Daoy (cell line): ENCODE measurements around the gene EMB. TPM values are rescaled to one million over a fixed set of nuclear protein-coding genes. Genes with fewer than 3 reads are reported as not detected.
"Not testable (repeated sequence)": the region's sequence is repeated elsewhere in the genome, so short reads cannot be mapped to it uniquely, and the experiment has no call there.

Source experiments
- DNase-seq: peaks from one replicate; pipeline ENCODE4 v3.0.0-alpha.2; 2015; ENCODE audit warnings: low read depth
- total RNA-seq: library from RNA; depleted of rRNA; stranded (reverse); fragments of >200 nt; shearing (Covaris generic); gene quantifications from 2 replicates; pipeline ENCODE4 v1.2.3, GENCODE V29; 2014; rRNA removed

Gene EMB, protein sequence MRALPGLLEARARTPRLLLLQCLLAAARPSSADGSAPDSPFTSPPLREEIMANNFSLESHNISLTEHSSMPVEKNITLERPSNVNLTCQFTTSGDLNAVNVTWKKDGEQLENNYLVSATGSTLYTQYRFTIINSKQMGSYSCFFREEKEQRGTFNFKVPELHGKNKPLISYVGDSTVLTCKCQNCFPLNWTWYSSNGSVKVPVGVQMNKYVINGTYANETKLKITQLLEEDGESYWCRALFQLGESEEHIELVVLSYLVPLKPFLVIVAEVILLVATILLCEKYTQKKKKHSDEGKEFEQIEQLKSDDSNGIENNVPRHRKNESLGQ
- total RNA-seq = 17.0 and 21.6 TPM in 2 replicates

DNA sequence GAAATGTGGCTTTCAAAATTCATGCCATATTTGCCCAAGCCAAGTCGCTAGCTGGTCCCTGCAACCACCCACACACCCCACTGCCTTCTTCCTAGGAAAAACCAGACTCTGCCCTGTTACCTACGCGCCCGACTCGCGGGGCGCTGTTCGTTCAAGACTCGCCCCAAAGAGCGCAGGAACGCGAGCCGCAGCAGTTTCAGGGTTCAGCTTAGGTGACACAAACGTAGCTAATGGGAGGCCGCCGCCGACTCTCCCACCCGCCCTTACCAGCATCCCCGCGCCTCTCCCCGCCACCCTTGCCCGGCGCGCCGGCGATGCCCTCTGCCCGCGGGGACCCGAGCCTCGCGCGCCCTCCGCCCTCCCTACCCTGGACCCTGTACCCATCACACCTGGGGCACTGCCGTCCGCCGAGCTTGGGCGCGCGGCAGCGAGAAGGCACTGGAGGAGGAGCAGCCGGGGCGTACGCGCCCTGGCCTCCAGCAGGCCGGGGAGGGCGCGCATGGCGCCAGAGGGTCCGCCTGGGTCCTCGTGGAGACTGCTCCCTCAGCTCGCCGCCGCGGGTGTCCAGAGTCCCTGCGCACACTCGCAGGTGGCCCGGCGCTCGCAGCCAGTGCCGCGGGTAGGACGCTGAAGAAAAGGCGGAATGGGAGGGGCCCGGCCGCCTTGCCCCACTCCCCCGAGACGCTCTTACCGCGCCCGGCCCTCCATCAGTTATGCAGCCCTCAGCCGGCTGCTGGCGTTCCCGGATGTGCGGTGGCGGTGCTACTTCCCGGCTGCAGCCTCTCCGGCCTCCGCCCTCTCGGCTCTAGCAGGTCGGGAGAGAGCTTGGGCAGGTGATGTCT, at the start of gene EMB:
TSS of gene EMB (minus strand) at position 638 of the 842 bp plus-strand sequence. CDS start at position 501, 137 bp downstream.
- peak; percentile 75 for DNase-seq

DNA sequence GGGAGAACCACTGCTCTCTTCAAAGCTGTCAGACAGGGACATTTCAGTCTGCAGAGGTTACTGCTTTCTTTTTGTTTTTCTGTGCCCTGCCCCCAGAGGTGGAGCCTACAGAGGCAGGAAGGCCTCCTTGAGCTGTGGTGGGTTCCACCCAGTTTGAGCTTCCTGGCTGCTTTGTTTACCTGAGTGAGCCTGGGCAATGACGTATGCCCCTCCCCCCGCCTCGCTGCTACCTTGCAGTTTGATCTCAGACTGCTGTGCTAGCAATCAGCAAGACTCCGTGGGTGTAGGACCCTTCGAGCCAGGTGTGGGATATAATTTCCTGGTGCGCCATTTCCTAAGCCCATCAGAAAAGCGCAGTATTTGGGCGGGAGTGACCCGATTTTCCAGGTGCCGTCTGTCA, 48.4 kb upstream of the EMB start:
- DNase-seq = not testable (repeated sequence)

DNA sequence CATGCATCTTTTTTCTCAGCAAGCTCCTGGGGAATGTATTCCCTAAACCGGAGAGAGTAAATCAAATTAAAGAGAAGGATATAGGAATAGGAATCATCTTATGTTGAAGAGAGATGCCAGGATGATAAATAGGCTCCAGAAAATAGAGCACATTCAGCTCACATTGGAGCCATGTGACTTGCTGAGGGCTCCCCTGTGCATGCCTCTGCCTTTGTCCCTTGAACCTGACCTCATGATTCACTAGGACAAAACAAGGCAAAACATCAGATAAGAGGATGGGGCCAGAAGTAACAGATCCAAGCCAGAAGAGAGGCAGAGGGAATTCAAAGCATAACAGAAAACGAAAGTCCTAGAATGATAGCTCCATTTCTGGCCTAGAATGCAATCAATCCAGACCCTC, 37.7 kb upstream of the EMB start:
- not testable (repeated sequence) for DNase-seq

DNA sequence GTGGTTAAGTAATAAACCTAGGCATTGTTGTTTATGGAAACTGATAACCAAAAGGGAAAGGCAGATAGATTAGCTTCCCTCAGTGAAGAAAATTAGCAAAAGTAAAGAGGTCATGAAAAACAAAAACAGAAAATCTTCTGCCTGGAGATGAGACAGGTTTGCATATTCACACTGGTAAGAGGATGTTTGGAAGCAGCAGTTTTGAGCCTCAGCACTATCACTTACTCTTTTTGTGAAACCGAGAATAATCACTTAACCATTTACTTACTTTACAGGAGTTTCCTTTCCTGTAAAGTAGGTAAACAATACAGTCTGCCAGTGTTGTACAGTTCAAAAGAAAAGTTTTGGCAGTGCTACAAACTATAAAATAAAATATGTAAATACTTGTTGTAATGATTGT, 35.5 kb upstream of the EMB start:
- DNase-seq = no peak

DNA sequence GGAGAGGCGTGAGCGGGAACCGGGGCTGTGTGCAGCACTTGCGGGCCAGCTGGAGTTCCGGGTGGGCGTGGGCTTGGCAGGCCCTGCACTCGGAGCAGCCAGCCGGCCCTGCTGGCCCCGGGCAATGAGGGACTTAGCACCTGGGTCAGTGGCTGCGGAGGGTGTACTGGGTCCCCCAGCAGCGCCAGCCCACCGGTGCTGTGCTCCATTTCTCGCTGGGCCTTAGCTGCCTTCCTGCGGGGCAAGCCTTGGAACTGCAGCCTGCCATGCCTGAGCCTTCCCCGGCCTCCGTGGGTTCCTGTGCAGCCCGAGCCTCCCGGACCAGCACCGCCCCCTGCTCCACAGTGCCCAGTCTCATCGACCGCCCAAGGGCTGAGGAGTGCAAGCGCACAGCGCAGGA, 23.9 kb upstream of the EMB start:
- not testable (repeated sequence) for DNase-seq

DNA sequence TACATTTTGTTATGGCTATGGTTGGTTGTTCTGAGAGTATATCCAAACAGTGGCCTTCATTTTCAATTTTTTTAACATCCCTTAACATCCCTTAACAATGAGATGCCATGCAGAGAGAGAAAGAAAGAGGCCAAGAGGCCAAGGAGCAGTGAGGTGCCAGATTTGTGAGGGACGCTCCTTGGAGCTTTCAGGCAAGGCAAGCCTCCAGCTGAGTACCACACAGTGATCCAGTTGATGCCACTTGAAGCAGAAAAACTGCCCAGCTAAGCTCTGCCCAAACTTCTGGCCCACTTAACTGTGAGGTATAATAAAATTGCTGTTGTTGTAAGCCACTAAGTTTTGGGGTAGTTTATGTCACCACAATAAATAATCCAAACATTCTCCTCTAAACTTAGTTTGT, 22.6 kb upstream of the EMB start:
- no peak for DNase-seq

DNA sequence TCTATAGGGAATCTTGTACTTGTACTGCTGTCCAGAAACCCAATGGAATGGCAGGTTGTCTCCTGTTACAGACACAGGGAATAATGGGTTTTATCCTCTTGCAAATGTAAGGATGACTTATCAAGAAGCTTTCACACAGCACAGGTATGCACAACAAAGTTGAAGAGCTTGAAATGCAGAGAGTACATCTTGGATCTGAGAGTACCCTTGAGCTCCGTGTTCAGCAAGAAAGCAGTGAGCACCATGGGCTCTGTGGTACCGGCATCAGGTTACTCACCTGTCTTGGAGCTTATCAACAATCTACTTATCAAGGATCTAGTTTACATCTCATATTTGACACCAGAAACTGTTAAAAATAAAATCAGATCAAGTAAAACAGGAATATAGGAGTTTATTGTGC, 22.0 kb upstream of the EMB start:
- DNase-seq = no peak

DNA sequence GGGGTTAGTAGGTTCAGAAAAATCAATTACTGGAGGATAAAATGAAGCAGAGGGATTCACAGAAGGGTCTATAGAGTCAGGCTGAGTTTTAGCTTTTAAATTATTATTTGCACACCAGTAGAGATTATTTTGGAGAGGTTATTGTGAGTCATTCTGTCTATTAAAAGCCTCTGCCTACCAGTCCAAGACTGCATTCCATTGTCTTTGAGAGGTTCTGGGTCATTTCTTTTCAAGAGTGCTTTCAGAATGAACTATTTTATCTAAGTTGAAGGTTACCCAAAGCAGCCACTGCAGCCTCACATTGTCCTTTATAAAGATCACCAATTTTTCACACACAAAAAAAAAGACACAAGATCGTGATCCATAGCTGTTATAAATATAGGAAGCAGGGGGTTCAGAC, 21.5 kb upstream of the EMB start:
- not testable (repeated sequence) for DNase-seq

DNA sequence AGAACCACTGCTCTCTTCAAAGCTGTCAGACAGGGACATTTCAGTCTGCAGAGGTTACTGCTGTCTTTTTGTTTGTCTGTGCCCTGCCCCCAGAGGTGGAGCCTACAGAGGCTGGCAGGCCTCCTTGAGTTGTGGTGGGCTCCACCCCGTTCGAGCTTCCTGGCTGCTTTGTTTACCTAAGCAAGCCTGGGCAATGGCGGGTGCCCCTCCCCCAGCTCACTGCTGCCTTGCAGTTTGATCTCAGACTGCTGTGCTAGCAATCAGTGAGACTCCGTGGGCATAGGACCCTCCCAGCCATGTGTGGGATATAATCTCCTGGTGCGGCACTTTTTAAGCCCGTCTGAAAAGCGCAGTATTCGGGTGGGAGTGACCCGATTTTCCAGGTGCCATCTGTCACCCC, 17.3 kb upstream of the EMB start:
- DNase-seq = not testable (repeated sequence)

DNA sequence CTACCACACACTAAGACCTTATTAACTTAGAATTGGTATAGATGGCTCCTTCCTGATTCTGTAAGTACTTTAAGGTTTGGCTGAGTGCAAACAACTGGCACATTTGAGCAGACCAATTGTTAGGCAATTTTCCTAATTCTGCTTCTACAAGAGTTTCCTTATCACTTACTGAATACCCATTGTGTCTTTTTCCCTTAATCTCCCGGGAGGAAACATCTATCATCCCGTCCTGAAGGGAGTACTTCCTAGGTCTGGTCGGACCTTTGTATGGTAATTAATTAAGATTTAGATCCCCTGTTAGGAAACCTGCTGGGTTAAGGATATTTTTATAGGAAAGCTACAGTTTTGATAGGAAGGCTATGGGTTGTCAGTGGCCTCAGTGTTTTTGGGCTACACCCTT, 8.2 kb upstream of the EMB start:
- DNase-seq = not testable (repeated sequence)

DNA sequence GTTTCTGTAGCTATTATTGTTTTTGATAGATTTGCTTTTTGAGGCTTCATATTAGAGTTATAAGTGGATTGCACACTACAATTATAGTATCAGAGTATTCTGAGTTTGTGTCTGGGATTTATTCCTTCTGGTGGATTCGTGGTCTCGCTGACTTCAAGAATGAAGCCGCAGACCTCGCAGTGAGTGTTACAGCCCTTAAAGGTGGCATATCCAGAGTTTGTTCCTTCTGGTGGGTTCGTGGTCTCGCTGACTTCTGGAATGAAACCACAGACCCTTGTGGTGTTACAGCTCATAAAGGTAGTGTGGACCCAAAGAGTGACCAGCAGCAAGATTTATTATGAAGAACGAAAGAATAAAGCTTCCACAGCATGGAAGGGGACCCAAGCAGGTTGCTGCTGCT, 6.9 kb upstream of the EMB start:
- DNase-seq = no peak

DNA sequence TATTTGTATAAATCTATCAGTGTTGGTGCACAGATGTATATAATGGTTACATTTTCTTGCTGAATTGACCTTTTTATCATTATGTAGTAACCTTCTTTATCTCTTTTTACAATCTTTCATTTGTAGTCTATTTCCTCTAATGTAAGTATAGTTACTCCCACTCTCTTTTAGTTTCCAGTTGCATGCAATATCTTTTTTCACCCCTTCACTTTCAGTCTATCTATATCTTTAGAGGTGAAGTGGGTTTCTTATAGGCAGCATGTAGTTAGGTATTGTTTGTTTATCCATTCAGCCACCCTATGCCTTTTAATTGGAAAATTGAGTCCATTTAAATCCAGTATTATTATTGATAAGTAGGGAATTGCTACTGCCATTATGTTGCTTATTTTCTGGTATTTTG, 6.1 kb upstream of the EMB start:
- no peak for DNase-seq

DNA sequence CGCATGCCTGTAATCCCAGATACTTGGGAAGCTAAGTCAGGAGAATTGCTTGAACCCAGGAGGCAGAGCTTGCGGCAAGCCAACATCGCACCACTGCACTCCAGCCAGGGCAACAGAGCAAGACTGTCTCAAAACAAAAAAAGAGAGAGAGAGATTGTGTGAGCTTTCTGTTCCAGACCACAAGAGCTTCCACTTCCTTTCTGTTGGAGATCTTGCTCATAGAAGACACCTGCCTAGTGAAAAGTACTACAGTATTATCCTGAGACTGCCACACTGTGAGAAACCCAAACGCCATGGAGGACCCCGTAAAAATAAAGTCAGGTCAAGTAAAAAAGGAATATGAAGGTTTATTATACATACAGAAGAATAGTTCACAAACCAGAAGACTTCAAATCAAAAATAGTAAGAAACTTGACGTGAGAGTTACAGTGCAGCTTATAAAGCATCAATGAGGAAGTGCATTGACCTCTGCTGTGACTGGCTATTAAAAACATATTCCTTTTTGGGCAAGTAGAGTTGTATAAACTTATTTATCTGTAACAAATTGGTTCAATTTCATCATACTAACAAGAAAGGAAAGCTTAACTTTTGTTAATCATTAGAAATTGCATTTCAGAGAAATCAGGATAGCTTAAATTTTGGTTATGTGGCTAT, 4.3 kb upstream of the EMB start:
- no peak for DNase-seq

DNA sequence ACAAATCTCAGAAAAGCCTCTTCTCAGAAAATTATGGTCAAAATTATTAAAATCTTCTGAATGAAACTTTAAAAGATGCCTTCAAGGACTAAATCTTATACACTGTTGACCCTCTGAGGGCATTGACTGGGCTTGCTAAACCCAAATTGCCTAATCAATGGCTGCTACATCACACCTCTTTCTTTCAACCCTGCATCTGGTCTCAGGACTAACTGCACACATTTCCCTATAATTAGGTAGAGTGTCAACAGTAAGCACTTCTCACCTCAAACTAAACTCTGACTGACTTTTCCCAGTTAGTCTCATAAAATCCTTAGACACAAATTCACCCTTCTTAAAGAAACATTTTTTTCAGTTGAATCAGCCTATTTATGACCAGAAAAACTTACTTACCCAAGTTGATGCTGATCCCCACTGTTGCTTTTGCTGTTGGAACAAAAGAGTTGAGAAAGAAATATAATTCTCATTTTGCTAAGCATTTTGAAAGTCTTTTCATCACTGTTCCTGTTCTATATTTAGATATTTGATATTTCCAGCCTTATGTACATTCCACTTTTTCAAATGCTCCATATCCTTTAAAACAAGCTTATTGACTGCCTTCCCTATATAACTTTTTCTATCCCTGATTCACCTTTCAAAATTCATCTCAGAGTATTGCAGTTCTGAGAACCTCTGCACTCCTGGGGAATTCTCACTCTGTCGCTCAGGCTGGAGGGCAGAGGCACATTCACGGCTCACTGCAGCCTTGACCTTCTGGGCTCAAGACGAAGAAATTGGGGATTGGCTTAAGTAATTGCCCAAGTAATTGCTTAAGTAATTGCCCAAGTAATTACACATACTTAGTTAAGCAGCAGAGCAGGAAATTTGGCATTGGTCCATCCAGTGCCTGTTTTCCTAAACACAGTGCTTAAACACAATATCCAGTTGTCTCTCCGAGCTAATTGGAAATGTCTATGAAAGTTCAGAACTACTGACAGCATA, 1.8 kb upstream of the EMB start:
- DNase-seq = not testable (repeated sequence)

DNA sequence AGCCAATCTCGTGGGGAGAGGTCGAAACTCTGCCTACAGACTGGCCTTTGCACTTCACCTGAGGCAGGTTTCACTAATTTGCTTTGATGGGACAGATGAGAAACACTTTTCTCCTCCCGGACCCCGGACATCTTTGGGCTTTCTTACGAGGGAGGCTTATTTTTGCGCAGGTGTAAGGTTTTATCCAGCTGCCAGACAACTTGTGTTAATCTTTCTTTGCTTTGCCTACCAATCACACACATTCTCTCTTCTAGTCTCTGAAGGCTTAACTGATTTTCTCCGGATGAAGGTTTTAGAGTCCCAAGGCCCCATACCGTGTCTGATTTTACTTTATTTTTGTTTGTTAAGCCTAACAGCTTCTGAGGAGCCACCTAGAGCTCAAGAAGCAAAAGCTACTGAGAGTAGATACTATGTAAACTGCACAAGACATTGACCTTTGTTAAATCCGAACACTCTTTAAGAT, 436 bp upstream of the EMB start:
- DNase-seq = no peak

DNA sequence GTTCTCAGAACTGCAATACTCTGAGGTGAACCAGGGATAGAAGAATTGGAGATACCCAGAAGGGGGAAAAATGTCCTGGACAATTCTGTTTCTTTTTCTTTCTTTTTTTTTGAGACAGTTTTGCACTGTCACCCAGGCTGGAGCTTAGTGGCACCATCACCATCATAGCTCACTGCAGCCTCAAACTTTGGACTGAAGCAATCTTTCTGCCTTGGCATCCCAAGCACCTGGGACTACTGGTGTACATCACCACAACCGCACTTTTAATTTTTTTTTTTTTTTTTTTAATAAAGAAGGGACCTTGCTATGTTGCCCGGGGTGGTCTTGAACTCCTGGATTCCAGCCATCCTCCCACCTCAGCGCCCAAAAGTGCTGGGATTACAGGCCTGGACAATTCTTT, 1.9 kb downstream of the EMB start:
- DNase-seq = no peak

DNA sequence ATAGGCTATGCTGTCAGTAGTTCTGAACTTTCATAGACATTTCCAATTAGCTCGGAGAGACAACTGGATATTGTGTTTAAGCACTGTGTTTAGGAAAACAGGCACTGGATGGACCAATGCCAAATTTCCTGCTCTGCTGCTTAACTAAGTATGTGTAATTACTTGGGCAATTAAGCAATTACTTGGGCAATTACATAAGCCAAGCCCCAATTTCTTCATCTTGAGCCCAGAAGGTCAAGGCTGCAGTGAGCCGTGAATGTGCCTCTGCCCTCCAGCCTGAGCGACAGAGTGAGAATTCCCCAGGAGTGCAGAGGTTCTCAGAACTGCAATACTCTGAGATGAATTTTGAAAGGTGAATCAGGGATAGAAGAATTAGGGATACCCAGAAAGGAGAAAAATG, 3.0 kb downstream of the EMB start:
- not testable (repeated sequence) for DNase-seq

DNA sequence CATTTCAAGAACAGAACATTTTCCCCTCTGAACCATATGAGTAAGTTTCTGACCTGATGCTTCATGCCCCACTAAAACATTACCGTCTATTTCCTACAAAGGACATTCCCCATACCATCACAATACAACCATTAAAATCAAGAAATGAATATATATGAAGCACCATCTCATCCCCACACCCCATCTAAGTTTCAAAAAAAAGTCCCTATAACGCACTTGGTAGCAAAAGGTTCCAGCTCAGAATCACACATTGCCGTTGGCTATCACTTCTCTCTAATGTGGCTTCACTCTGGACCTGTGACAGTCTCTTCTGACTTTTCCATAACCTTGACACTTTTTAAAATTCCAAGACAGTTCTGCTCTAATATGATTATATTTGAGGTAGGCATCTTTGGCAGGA, 5.9 kb downstream of the EMB start:
- DNase-seq = no peak

DNA sequence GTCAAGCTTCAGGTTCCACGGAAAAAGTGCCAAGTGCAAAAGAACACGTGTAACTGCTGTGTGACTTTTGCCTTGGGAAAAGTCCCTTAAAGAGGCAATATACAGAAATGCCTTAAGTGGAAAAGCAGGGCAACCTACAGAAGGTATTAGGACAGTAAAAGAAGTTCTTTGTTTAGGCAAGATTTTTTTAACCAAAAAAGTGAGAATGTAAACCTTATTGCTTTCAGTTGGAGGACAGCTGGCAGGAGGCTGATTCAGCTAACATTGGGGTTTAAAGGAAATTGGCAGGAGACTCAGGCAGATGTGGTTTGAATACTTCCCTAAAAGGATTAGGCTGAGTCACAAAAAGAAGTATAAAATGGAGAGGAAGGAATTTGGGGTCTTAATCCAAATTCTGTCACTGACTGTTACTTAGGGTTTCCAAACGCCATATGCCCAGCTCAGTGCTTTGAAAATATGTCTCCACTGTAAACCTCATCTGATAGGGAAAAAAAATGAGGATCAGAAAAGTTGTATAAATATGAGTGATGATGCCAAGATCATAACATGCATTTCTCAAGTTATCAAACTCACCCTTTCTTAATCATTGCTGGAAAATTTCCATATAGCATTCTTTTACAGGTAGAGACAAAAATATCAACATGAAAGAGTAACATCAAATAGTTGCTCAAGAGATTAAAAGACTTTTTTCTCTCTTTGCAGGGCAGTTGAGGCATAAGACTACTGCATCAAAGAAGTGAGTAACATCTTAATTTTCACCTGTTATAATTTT, 9.8 kb downstream of the EMB start:
- DNase-seq = not testable (repeated sequence)

DNA sequence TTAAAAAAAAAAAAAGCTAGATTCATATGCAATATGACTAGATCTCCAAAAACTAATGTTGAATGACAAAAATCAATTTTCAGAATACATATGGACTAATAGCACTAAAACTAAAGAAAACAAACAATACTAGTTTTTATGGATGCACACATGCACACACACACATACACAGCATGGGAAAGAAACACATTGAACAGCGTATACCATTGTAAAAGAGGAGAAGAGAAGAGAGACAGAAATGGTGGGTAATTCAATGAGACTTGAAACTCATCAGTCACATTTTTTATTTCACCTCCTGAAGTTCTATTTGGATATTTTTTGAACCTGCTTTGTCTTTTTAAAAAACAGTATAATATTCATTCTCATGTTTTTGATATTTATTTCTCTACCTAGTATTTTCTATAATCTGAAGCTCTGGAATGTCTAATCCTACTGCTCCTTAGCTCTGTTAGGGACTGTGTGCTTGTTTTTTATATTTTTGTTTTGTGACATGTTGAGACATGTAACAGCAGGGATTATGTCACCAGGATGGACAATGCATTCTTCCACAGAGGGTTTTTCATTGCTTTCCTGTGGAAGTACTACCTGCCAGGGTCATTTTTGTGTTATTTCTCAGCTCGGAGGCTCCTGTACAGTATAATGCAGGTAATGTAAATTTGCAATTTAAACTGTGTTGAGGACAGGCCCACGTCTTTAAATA, 17.8 kb downstream of the EMB start:
- not testable (repeated sequence) for DNase-seq
